Left cardiac atrium (tissue), 4 donors: ENCODE results near the gene CPEB4. TPM values are rescaled to one million over a fixed set of nuclear protein-coding genes. Genes with fewer than 3 reads are reported as not detected.

ENCODE experiments used
- ATAC-seq, 2 donors: fragments of 200-7000 bp; cut with Tn5 transposase; one replicate each; pipeline ENCODE4 v1.9.1; 2020; ENCODE audit warnings: mild to moderate bottlenecking in 2 of 2, moderate library complexity in 2 of 2
- DNase-seq: peaks from one replicate; pipeline ENCODE4 v3.0.0-alpha.2; 2020
- intact Hi-C, 2 donors: fragments of 100-400 bp; cut with DNase I; formaldehyde crosslinking; loops; one replicate each; pipeline versions ENCODE4 v1.14.1 to v1.15.1; 2022 to 2023
- total RNA-seq, 2 donors: library from RNA; stranded (reverse); fragmentation: NEBNext Ultra II Directional; extraction: Animal tissue kit (Norgen Biotek cat#: 25700); gene quantifications; one replicate each; pipeline ENCODE4 v1.2.1, GENCODE V29; 2021
- donor health status: DM: no; HTN: yes; CAD: no.
- donor health status: DM: no; HTN: yes; CAD: no; lungs with severe emphysema.
- donor health status: DM: yes; HTN: yes; CAD: no.
- donor health status: Dilated cardiomyopathy.

The CPEB4 gene
- total RNA-seq, 2 donors from 2014 or later, result 73.8 to 178 TPM

GRCh38 chr5:173903396-173904140 is 15.4 kb downstream of the CPEB4 start:
- no peak for DNase-seq
- ATAC-seq, result no peak
- intact Hi-C loops, result no loop called here

DNA sequence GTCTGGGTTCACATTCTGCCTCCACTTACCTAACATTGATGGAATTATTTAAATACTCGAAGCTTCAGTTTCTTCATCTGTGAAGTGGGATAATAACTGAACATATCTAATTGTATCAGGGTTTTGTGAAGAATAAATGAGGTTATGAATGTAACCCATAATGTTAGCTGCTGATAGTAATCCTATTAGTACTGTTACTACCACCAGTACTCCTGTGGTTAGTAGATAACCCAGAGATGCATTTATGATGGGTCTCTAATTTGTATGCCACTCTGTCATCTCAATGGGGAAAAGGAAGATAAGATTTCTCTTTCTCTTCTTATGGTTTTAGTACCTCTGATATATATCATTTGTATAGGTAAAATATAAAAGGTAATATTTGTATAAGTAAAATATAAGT is 16.0 kb downstream of the CPEB4 start:
- DNase-seq (no peak), ATAC-seq (no peak)
- intact Hi-C loops, result no loop called here

DNA sequence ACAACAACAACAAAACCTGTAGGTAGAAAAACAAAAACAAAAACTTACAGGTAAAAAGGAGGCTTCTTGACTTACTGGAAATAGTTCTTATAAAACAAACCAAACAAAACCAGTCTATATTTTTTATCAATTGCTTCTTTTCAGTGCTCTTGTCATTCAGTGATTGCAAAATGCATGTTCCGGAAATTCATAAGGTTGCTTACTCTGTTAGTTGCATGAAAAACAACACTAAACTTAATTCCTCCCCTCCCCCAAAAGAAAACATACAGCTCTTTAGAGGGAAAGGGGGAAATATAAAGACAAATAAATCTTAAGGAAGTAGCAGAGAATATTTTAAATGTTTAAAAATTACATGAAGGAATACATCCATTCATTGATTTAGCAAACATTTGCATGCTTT is 19.1 kb downstream of the CPEB4 start:
- intact Hi-C loops, result no loop called here
- no peak for DNase-seq
- no peak for ATAC-seq

GRCh38 chr5:173907686-173908371 is 19.7 kb downstream of the CPEB4 start:
- intact Hi-C loops, result no loop called here
- no peak for DNase-seq
- peak in 1 of 2 donors; percentile 53 for ATAC-seq

DNA sequence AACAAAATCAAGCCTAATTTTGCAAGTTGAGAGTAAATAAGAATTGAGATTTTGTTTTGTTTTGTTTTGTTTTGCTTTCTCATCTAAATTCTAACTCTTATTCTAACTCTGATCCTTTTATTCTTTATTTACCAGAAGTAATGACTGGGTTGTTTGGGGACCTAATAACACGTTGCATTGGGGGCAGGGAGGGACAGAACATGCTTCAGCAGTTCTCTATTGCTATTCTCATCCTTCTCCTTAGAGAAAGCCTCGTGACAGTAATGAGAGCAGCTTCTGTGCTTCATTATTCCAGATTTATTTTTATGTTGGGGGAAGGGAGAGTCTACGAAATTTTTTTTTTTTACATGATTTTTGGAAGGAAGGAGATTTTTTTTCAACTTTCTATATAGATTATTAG is 21.1 kb downstream of the CPEB4 start:
- DNase-seq (peak; percentile 48), ATAC-seq (peak in 1 of 2 donors; percentile 65)
- intact Hi-C loops, result no loop called here

- ATAC-seq, result no peak
- intact Hi-C loops, result no loop called here
Observed at GRCh38 chr5:173910215-173910614, 22.1 kb downstream of the CPEB4 start.

GRCh38 chr5:173911623-173912022 is 23.5 kb downstream of the CPEB4 start:
- intact Hi-C loops, result no loop called here
- ATAC-seq, result no peak
- no peak for DNase-seq

More at GRCh38 chr5:173910215-173910614, 22.1 kb downstream of the CPEB4 start:
- no peak for DNase-seq

DNA sequence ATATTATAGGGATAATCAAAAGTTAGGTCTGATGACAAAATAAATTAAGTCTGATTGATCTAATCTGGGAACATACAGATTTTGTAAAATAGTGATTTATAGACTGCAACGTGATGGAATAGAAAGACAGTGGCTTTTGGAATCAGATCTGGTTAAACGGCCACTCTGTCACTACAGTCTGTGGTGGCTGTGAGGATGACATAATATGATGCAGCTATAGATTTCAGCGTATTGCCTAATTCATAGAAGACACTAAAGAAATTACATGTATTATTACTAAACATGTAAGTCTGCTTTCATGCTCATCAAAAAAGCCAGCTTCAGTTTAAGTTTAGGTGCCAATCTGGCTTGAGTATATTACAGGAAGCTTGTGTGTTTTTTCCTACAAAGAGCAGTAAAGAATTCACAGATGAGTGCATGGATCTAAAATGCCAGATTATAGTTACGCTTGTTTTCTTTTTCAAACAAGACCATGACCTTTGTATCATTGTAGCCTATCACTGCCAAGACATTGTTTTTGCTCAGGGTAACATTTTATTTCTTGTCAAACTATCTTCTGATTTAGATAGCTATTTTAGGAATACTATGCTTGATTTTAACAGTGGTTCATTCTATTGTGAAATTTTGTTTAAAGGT is 25.7 kb downstream of the CPEB4 start:
- ATAC-seq (no peak), DNase-seq (no peak)
- intact Hi-C loops, result no loop called here

DNA sequence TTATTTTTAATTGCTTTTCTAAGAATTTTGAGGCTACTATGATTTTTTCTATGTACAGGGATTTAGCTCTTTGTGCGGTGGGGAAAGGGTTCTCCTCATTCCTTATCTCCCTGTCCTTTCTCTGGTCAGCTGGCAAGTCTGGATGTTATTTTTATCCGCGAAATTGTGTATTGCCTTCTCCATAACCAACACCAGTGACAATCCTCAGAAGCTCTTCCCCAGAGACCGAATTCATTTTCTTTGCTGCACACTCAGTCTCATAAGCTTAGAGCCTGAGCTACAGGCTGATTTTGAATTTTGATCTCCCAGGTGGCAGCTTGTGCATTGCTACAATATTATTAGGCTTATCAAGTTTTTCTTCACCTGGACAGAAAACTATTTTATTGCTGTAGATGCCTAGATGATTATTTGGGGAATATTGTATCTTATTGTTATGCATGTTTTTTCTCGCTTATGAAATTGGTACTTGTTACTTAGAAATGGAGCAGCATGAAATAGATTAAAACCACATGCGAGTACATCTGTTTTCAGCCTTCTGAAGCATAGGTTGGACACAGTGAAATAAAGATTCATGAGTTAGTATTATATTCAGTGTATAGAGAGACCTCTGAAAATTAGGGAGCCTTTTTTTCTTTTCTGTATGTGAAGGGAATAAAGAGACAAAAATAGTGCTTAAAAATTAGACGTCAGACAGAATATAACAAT is 27.3 kb downstream of the CPEB4 start:
- intact Hi-C loops, result no loop called here
- peak; percentile 14 to 62 for ATAC-seq
- no peak for DNase-seq

GRCh38 chr5:173916233-173916632 is 28.1 kb downstream of the CPEB4 start:
- intact Hi-C loops, result no loop called here
- DNase-seq (no peak), ATAC-seq (no peak)

GRCh38 chr5:173917788-173918786 is 29.9 kb downstream of the CPEB4 start:
- DNase-seq, result peak; percentile 51
- intact Hi-C loops, result no loop called here
- peak; percentile 87 to 88 for ATAC-seq

GRCh38 chr5:173919443-173919842 is 31.3 kb downstream of the CPEB4 start:
- intact Hi-C loops, result no loop called here
- no peak for ATAC-seq
- DNase-seq, result no peak

DNA sequence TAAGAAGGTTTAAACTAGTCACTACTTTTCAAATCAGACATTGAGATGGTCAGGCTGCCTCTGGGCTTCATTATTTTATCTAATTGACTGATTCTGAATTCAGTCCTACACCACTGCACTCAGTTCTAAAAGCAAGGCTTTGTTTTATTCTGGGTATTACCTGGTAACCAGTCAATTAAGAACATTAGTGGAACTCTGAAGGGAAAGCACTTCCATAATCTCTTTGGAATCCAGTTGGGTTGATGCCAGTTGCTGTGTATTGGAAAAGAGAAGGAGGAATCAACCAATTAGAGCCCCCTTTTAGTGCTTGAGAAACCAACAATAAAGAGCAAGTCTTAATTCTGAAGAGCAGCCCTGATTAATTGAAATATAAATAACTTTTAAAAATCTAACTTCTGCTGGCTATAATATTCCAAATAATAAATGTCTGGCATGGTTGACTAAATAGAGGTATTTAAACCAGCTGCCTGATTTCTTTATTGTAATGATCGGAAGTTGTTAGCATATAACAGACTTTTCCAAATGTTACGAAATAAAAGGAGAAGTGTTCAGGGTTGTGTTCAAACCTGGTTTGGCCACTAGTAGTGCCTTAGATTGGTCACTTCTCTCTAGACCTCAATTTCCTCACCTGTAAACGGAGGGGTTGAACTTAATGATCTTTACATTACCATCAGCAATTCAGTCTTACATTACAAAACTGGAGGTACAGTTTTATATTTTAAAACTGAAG is 32.0 kb downstream of the CPEB4 start:
- ATAC-seq, result no peak
- DNase-seq, result no peak
- intact Hi-C loops, result no loop called here

- ATAC-seq (no peak), DNase-seq (no peak)
- intact Hi-C loops, result no loop called here
Observed at GRCh38 chr5:173920866-173921555, 32.9 kb downstream of the CPEB4 start.

GRCh38 chr5:173922527-173922926 is 34.4 kb downstream of the CPEB4 start:
- DNase-seq (no peak), ATAC-seq (no peak)
- intact Hi-C loops, result no loop called here

DNA sequence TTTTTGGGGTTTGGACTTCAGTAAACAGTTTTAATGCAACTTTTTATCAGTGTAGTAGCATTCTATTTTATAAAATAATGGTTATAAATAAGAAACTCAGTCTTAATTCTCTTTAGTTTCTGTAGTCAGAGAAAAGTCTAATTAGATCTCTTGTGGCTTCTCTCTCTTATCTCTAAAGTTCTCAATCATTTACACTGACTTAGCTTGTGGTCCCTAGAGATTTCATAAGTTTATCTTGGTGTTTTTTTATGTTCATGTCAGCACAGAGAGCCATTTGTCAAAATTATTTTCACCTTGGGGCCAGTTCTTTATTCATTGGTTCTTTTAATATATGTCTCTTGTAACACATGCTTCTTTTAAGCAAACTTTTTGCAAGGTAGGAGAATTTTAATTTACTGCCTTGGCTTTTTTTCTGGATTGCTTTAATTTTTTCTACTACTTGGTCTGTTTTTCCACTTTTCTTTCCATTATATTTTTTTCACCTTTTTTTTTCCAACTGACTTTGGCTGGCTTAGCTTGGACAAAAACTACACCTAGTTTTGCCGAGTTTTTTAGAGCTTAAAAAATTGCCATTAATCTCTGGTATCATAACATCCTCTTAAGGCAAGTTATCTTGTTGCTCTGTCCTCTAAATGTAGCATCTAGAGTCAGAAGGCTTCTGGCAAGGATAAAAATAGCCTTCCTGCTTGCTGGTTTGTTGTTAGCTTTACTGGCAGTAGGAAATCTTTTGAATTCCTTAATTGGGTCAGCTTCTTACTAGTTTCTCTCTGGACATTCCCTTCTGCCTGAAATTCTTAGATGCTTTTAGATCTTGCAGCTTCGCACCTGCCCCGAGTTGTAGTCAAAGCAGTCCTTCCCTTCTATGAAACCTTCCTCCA is 35.3 kb downstream of the CPEB4 start:
- intact Hi-C loops, result no loop called here
- peak; percentile 21 to 48 for ATAC-seq
- DNase-seq, result no peak
